SK-N-SH treated with all-trans-retinoic acid at 6 μM for 48 hours (cell line): ENCODE results near the gene KIF1A.

ENCODE experiments used
- ATAC-seq: fragments of 200-7000 bp; cut with Tn5 transposase; 3 replicates; pipeline ENCODE4 v1.9.1; 2020; ENCODE audit warnings: mild to moderate bottlenecking, moderate library complexity
- ARNTL ChIP-seq: fragments of 450-650 bp; formaldehyde crosslinking; IDR thresholded peaks from 2 replicates; pipeline ENCODE4 v1.5.0; 2020; ENCODE audit warnings: low read depth, mild to moderate bottlenecking, moderate library complexity, borderline replicate concordance
- BACH2 ChIP-seq: fragments of 250-450 bp; sonication (Bioruptor Pico); IDR thresholded peaks from 2 replicates; pipeline ENCODE4 v1.9.0; 2021; ENCODE audit warnings: mild to moderate bottlenecking, borderline replicate concordance
- CSDC2 ChIP-seq: fragments of 250-450 bp; sonication (Bioruptor Pico); IDR thresholded peaks from 2 replicates; pipeline ENCODE4 v1.5.0; 2020; ENCODE audit warnings: mild to moderate bottlenecking, moderate library complexity
- ESRRG ChIP-seq: fragments of 250-450 bp; sonication (Bioruptor Pico); IDR thresholded peaks from 2 replicates; pipeline ENCODE4 v1.6.1; 2021; ENCODE audit warnings: mild to moderate bottlenecking
- GLIS3 ChIP-seq: fragments of 250-450 bp; sonication (Bioruptor Pico); IDR thresholded peaks from 2 replicates; pipeline ENCODE4 v1.5.0; 2020; ENCODE audit warnings: mild to moderate bottlenecking, moderate library complexity
- ISL1 ChIP-seq: fragments of 250-450 bp; sonication (Bioruptor Pico); IDR thresholded peaks from 2 replicates; pipeline ENCODE4 v2.1.2; 2022; ENCODE audit warnings: mild to moderate bottlenecking, moderate library complexity
- OSR1 ChIP-seq: fragments of 250-450 bp; sonication (Bioruptor Pico); IDR thresholded peaks from 2 replicates; pipeline ENCODE4 v1.8.0; 2022; ENCODE audit warnings: moderate library complexity, mild to moderate bottlenecking, inconsistent platforms
- PPARA ChIP-seq: fragments of 250-450 bp; sonication (Bioruptor Pico); IDR thresholded peaks from 2 replicates; pipeline ENCODE4 v1.5.0; 2020; ENCODE audit warnings: mild to moderate bottlenecking, borderline replicate concordance
- RARB ChIP-seq: fragments of 250-450 bp; sonication (Bioruptor Pico); IDR thresholded peaks from 2 replicates; pipeline ENCODE4 v1.8.0; 2021; ENCODE audit warnings: mild to moderate bottlenecking, moderate library complexity
- SNAI2 ChIP-seq: fragments of 250-450 bp; sonication (Bioruptor Pico); IDR thresholded peaks from 2 replicates; pipeline ENCODE4 v1.5.0; 2020; ENCODE audit warnings: mild to moderate bottlenecking, moderate library complexity
- TCF4 ChIP-seq: fragments of 250-450 bp; sonication (Bioruptor Pico); IDR thresholded peaks from 2 replicates; pipeline ENCODE4 v1.8.0; 2021; ENCODE audit warnings: mild to moderate bottlenecking, moderate library complexity, borderline replicate concordance
- TOX ChIP-seq: fragments of 250-450 bp; sonication (Bioruptor Pico); IDR thresholded peaks from 2 replicates; pipeline ENCODE4 v1.8.0; 2021; ENCODE audit warnings: mild to moderate bottlenecking, moderate library complexity, borderline replicate concordance
- ZC3H10 ChIP-seq: fragments of 250-450 bp; sonication (Bioruptor Pico); IDR thresholded peaks from 2 replicates; pipeline ENCODE4 v1.5.1; 2021; ENCODE audit warnings: mild to moderate bottlenecking, moderate library complexity
- ZFP3 ChIP-seq: fragments of 250-450 bp; sonication (Bioruptor Pico); IDR thresholded peaks from 2 replicates; pipeline ENCODE4 v1.5.0; 2020; ENCODE audit warnings: mild to moderate bottlenecking, moderate library complexity
- ZFP30 ChIP-seq: fragments of 450-650 bp; formaldehyde crosslinking; IDR thresholded peaks from 2 replicates; pipeline ENCODE4 v1.5.0; 2022; ENCODE audit warnings: mild to moderate bottlenecking, moderate library complexity
- ZNF565 ChIP-seq: fragments of 450-650 bp; formaldehyde crosslinking; conservative IDR thresholded peaks from 2 replicates; pipeline ENCODE4 v1.5.0; 2020; ENCODE audit warnings: low read depth, mild to moderate bottlenecking, moderate library complexity
- ZNF70 ChIP-seq: fragments of 450-650 bp; formaldehyde crosslinking; IDR thresholded peaks from 2 replicates; pipeline ENCODE4 v1.5.0; 2020; ENCODE audit warnings: mild to moderate bottlenecking, moderate library complexity
- ZNF8 ChIP-seq: fragments of 450-650 bp; formaldehyde crosslinking; IDR thresholded peaks from 2 replicates; pipeline ENCODE4 v1.5.0; 2020; ENCODE audit warnings: mild to moderate bottlenecking, moderate library complexity
- TF ChIP-seq, protein P1 (sequence below): fragments of 250-450 bp; sonication (Bioruptor Pico); IDR thresholded peaks from 2 replicates; pipeline ENCODE4 v1.8.0; 2021; ENCODE audit warnings: low read depth, mild to moderate bottlenecking, moderate library complexity, borderline replicate concordance
- TF ChIP-seq, protein P2 (sequence below): fragments of 250-450 bp; sonication (Bioruptor Pico); IDR thresholded peaks from 2 replicates; pipeline ENCODE4 v1.5.1; 2021; ENCODE audit warnings: mild to moderate bottlenecking, moderate library complexity
- TF ChIP-seq, protein P3 (sequence below): fragments of 250-450 bp; sonication (Bioruptor Pico); IDR thresholded peaks from 2 replicates; pipeline ENCODE4 v1.5.1; 2020; ENCODE audit warnings: low read depth, mild to moderate bottlenecking, moderate library complexity
- TF ChIP-seq, protein P4 (sequence below): fragments of 250-450 bp; sonication (Bioruptor Pico); IDR thresholded peaks from 2 replicates; pipeline ENCODE4 v1.8.0; 2020; ENCODE audit warnings: mild to moderate bottlenecking, moderate library complexity, borderline replicate concordance
- TF ChIP-seq, protein P5 (sequence below): fragments of 250-450 bp; sonication (Bioruptor Pico); IDR thresholded peaks from 2 replicates; pipeline ENCODE4 v1.5.0; 2020; ENCODE audit warnings: mild to moderate bottlenecking, moderate library complexity

The KIF1A gene

DNA sequence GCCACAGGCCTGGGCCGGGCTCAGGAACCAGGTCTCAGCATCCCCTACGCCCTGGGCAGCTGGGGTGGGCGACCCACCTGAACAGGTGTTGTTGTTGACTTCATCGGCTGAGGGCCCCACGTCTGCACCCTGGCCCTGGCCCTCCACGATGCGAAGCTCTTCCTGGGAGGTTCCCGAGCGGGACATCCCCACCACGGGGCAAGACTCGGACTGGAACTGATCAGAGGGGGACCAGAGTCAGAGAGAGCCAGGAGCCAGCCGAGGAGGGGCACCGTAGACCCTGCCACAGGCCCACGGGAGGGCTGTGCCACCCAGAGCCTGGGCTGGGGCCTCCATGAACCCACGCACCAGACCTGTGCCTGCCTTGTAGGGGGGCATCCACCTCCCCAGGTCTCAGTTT lies 74.1 kb downstream of the KIF1A start (continued):
- TF ChIP-seq ZC3H10 (CRISPR knock-in tag): no peak
- TF ChIP-seq GLIS3 (CRISPR knock-in tag): no peak
- no peak for TF ChIP-seq OSR1
- TF ChIP-seq TCF4 (CRISPR knock-in tag): no peak
- no peak for TF ChIP-seq ARNTL (CRISPR knock-in tag)
- no peak for TF ChIP-seq ZNF565
- TF ChIP-seq ESRRG (CRISPR knock-in tag): no peak
- no peak for TF ChIP-seq RARB (CRISPR knock-in tag)
- TF ChIP-seq TOX (CRISPR knock-in tag): no peak
- no peak for TF ChIP-seq SNAI2
- no peak for TF ChIP-seq ZNF70 (CRISPR knock-in tag)
- TF ChIP-seq, all 23 proteins: peak for 0

DNA sequence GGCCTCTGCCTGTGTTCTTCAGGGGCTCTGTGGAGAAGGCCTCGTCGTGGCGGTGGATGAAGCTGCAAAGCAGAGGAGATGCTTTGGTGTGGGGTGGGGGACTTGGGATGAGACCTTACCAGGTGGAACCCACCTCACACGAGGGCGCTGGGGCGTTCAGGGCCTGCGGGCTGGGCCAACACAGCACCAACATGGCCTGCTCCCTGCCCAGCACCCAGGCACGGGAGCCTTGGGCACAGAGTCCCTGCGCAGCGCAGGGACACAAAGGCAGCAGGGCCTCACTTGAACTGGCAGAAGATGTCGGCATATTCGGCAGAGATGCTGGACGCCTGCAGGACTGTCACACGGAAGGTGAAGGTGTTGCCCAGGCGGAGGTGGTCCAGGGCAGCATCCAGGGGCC lies 74.6 kb downstream of the KIF1A start:
- no peak for ATAC-seq
- TF ChIP-seq, protein P1, sequence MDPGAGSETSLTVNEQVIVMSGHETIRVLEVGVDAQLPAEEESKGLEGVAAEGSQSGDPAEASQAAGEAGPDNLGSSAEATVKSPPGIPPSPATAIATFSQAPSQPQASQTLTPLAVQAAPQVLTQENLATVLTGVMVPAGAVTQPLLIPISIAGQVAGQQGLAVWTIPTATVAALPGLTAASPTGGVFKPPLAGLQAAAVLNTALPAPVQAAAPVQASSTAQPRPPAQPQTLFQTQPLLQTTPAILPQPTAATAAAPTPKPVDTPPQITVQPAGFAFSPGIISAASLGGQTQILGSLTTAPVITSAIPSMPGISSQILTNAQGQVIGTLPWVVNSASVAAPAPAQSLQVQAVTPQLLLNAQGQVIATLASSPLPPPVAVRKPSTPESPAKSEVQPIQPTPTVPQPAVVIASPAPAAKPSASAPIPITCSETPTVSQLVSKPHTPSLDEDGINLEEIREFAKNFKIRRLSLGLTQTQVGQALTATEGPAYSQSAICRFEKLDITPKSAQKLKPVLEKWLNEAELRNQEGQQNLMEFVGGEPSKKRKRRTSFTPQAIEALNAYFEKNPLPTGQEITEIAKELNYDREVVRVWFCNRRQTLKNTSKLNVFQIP (CRISPR knock-in tag): no peak
- TF ChIP-seq PPARA (CRISPR knock-in tag) (no peak), ESRRG (CRISPR knock-in tag) (no peak), ZNF565 (no peak), ZNF8 (no peak), ZFP3 (CRISPR knock-in tag) (no peak), ZFP30 (CRISPR knock-in tag) (no peak), ISL1 (CRISPR knock-in tag) (no peak), ZC3H10 (CRISPR knock-in tag) (no peak), OSR1 (no peak), CSDC2 (CRISPR knock-in tag) (no peak), ZNF70 (CRISPR knock-in tag) (no peak), TCF4 (CRISPR knock-in tag) (no peak), SNAI2 (no peak), GLIS3 (CRISPR knock-in tag) (no peak), RARB (CRISPR knock-in tag) (no peak), BACH2 (CRISPR knock-in tag) (no peak), TOX (CRISPR knock-in tag) (no peak)
- TF ChIP-seq, protein P2, sequence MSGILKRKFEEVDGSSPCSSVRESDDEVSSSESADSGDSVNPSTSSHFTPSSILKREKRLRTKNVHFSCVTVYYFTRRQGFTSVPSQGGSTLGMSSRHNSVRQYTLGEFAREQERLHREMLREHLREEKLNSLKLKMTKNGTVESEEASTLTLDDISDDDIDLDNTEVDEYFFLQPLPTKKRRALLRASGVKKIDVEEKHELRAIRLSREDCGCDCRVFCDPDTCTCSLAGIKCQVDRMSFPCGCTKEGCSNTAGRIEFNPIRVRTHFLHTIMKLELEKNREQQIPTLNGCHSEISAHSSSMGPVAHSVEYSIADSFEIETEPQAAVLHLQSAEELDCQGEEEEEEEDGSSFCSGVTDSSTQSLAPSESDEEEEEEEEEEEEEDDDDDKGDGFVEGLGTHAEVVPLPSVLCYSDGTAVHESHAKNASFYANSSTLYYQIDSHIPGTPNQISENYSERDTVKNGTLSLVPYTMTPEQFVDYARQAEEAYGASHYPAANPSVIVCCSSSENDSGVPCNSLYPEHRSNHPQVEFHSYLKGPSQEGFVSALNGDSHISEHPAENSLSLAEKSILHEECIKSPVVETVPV (CRISPR knock-in tag): no peak

DNA sequence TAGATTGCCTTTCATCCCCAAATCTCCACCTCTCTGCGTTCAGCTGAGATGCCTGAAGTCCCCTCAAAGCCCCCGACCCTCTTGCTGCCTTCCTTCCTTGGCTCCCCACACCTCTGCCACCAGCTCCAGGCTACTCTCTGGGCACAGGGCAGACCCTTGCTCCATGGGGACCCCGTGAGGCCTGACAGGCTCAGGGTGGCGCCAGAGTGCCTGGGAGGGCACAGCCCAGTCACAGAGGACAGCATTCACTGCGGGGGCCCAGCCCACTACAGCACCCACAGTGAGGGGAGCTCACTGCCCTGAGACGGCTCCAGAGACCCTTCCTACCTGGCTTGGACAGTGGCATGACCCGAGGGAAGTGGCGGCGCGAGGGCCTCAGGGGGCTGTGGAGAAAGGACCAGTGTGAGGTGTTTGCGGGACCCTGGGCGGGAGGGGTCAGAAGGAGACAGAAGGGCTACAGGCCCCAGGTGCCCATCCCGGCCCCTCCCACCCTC lies 77.4 kb downstream of the KIF1A start:
- TF ChIP-seq, protein P3, sequence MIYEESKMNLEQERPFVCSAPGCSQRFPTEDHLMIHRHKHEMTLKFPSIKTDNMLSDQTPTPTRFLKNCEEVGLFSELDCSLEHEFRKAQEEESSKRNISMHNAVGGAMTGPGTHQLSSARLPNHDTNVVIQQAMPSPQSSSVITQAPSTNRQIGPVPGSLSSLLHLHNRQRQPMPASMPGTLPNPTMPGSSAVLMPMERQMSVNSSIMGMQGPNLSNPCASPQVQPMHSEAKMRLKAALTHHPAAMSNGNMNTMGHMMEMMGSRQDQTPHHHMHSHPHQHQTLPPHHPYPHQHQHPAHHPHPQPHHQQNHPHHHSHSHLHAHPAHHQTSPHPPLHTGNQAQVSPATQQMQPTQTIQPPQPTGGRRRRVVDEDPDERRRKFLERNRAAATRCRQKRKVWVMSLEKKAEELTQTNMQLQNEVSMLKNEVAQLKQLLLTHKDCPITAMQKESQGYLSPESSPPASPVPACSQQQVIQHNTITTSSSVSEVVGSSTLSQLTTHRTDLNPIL: no peak
- TF ChIP-seq BACH2 (CRISPR knock-in tag) (no peak), SNAI2 (no peak), PPARA (CRISPR knock-in tag) (no peak), ISL1 (CRISPR knock-in tag) (no peak), ZFP30 (CRISPR knock-in tag) (no peak), OSR1 (no peak)

DNA sequence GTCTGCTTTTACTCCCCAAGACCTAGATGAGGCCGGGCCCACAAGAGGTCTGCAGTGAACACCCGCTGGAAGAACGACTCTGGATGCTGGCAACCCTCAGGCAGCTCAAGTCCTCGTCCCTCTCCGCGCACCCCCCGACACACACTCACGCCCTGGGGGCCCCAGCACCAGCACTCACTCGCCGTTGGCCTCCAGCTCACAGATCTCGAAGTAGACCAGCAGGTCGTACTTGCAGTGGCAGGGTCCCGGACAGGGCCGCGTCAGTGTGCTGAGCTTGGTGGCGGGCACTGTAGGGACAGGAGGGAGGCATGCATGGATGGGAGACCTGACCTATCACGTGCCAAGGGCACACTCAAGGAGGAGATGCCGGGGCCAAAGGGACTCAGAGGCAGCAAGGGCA lies 78.9 kb downstream of the KIF1A start:
- no peak for TF ChIP-seq ZNF70 (CRISPR knock-in tag)
- TF ChIP-seq, all 23 proteins: peak for 0
- ATAC-seq: no peak

More for the DNA sequence above, 77.4 kb downstream of the KIF1A start:
- no peak for ATAC-seq

DNA sequence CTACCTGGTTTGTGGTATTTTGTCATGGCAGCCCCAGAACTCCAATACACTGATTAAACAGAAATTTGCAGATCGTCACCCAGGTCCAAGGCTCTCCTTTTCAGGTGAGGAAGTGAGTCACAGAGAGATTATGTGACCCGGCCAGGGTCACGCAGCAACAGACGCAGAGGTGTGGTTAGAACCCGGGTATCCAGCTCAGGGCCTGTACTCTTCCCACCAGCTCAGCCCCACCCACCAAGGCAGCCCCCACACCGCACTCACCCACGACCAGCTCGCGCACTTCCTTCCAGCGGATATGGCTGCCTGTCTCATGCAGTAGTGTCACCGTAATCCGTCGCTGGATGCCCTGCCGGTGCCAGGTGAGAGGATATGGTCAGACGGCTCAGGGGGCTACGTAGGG lies 80.2 kb downstream of the KIF1A start:
- TF ChIP-seq CSDC2 (CRISPR knock-in tag): no peak
- no peak for TF ChIP-seq TCF4 (CRISPR knock-in tag)
- ATAC-seq: no peak

DNA sequence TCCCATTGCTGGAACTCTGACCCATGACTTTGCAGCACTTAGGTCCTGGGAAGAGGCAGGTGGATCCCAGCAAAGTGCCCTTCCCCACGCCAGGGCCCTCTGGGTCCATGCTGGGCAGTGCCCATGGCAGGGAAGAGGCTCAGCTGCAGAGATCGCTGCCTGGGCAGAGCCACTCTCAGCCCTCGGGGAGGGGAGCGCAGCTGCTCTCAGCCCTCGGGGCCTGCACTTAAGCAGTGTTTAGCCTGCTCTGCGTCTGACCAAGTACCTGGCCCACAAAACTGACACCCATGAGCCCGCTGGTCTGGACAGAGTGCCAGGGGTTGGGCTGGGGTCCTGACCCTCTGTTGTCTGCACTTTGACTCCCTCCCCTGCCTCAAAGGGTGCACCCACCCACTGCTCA lies 82.1 kb downstream of the KIF1A start:
- ATAC-seq: no peak
- TF ChIP-seq, protein P4, sequence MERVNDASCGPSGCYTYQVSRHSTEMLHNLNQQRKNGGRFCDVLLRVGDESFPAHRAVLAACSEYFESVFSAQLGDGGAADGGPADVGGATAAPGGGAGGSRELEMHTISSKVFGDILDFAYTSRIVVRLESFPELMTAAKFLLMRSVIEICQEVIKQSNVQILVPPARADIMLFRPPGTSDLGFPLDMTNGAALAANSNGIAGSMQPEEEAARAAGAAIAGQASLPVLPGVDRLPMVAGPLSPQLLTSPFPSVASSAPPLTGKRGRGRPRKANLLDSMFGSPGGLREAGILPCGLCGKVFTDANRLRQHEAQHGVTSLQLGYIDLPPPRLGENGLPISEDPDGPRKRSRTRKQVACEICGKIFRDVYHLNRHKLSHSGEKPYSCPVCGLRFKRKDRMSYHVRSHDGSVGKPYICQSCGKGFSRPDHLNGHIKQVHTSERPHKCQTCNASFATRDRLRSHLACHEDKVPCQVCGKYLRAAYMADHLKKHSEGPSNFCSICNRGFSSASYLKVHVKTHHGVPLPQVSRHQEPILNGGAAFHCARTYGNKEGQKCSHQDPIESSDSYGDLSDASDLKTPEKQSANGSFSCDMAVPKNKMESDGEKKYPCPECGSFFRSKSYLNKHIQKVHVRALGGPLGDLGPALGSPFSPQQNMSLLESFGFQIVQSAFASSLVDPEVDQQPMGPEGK: no peak
- TF ChIP-seq GLIS3 (CRISPR knock-in tag) (no peak), ZNF70 (CRISPR knock-in tag) (no peak), ZNF8 (no peak), TCF4 (CRISPR knock-in tag) (no peak), ARNTL (CRISPR knock-in tag) (no peak), ZNF565 (no peak), BACH2 (CRISPR knock-in tag) (no peak), SNAI2 (no peak), ISL1 (CRISPR knock-in tag) (no peak)
- TF ChIP-seq, protein P5, sequence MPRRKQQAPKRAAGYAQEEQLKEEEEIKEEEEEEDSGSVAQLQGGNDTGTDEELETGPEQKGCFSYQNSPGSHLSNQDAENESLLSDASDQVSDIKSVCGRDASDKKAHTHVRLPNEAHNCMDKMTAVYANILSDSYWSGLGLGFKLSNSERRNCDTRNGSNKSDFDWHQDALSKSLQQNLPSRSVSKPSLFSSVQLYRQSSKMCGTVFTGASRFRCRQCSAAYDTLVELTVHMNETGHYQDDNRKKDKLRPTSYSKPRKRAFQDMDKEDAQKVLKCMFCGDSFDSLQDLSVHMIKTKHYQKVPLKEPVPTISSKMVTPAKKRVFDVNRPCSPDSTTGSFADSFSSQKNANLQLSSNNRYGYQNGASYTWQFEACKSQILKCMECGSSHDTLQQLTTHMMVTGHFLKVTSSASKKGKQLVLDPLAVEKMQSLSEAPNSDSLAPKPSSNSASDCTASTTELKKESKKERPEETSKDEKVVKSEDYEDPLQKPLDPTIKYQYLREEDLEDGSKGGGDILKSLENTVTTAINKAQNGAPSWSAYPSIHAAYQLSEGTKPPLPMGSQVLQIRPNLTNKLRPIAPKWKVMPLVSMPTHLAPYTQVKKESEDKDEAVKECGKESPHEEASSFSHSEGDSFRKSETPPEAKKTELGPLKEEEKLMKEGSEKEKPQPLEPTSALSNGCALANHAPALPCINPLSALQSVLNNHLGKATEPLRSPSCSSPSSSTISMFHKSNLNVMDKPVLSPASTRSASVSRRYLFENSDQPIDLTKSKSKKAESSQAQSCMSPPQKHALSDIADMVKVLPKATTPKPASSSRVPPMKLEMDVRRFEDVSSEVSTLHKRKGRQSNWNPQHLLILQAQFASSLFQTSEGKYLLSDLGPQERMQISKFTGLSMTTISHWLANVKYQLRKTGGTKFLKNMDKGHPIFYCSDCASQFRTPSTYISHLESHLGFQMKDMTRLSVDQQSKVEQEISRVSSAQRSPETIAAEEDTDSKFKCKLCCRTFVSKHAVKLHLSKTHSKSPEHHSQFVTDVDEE (CRISPR knock-in tag): no peak
